Measurements from ENCODE around the gene MED13L. TPM values are rescaled to one million over a fixed set of nuclear protein-coding genes. Genes with fewer than 3 reads are reported as not detected.

MED13L gene
- total and polyA plus RNA-seq, 2 of the 4 experiments (the other 2 are of a cell fraction), result 17.9 to 49.1 TPM

DNA sequence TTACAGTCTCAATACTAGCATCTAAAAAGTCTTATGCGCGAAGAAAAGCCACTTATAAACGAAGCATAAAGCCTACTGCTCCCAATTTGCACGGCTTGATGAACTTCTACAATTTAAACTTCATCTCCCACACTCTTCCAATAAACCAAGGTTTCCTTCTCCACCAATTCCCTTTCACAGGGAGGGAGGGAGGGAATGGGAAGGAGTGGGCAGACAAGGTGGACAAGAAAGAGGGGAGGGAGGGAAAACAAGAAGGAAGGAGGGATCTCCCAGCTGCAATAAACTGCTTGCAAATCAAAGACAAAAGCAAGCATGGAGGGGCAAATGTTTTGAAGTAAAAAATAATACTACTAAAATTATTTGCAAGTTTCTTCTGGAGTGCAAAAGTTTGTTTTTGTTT lies 64.5 kb downstream of the MED13L start:
- 88% methylated on average over 3 of the region's 4 CpGs; no CpG with 5 or more reads in 1 of the 2 experiments for WGBS, 2 experiments (ENCODE audit: extremely low coverage in 2 of 2, insufficient read length in 1 of 2)
- POLR2A ChIA-PET (ENCODE audit: unreplicated experiment), result no interaction called here
- H3K27ac ChIP-seq (ENCODE audit: insufficient read depth, low read length), result no peak overlapping the region
- H3K9me1 ChIP-seq (ENCODE audit: insufficient read depth, low read length), result peaks cover 6% of the 10 kb centered on the region
- H3K4me2 ChIP-seq (ENCODE audit: low read depth, low read length), result no peak overlapping the region
- CTCF ChIA-PET, result no interaction called here
- H4K8ac ChIP-seq (ENCODE audit: low read depth in 2 of 2, low read length in 2 of 2), result no peak overlapping the region
- H4K91ac ChIP-seq (ENCODE audit: insufficient read depth, low read depth, low read length), result no peak overlapping the region
- no peak for ATAC-seq (ENCODE audit: low read depth)
- H3K9me3 ChIP-seq (ENCODE audit: control insufficient read depth, insufficient read depth, low read length), result no peaks in the 10 kb centered on the region
- dilution Hi-C loops (cut with HindIII; ENCODE audit: low sequenced_read_pairs, unreplicated experiment) (no loop called here), intact Hi-C loops (cut with micrococcal nuclease) (no loop called here), in situ Hi-C loops (cut with MboI; ENCODE audit: low sequenced_read_pairs) (no loop called here)
- H3K18ac ChIP-seq (ENCODE audit: low read depth, low read length), result no peak overlapping the region
- H2AK5ac ChIP-seq (ENCODE audit: low read depth, low read length), result no peak overlapping the region
- peaks cover 4% of the 10 kb centered on the region; the same call in 1 of the 2 replicates for H3K4me1 ChIP-seq (ENCODE audit: control insufficient read depth, insufficient read depth, low read length)
- no peak overlapping the region for H2AFZ ChIP-seq (replicated peaks; ENCODE audit: low read length, poor library complexity)
- no peak overlapping the region for H3K9ac ChIP-seq (ENCODE audit: low read depth, low read length)
- H2BK5ac ChIP-seq (ENCODE audit: low read depth, low read length, poor library complexity, severe bottlenecking), result no peak overlapping the region
- DNase-seq, result no peak
- peaks cover 86% of the 10 kb centered on the region for H4K20me1 ChIP-seq (ENCODE audit: insufficient read depth, low read length)
- H3K79me1 ChIP-seq (ENCODE audit: low read depth in 1 of 2, low read length in 2 of 2), result peaks cover 22 to 73% of the 10 kb centered on the region in 2 experiments
- H3K14ac ChIP-seq (replicated peaks; ENCODE audit: low read depth, low read length), result no peak overlapping the region; the same call in 1 of the 2 replicates
- no peaks in the 10 kb centered on the region for H3K36me3 ChIP-seq (ENCODE audit: control insufficient read depth, insufficient read depth, low read length)
- H2BK120ac ChIP-seq (ENCODE audit: low read depth, low read length), result no peak overlapping the region
- H2BK15ac ChIP-seq (ENCODE audit: low read depth, low read length), result no peak overlapping the region
- H3K56ac ChIP-seq (ENCODE audit: extremely low read depth, insufficient read depth, low read length), result no peak overlapping the region
- no peak overlapping the region for H2BK20ac ChIP-seq (ENCODE audit: low read depth, low read length)
- no peak overlapping the region for H3K23ac ChIP-seq (ENCODE audit: low read depth, low read length)
- TF ChIP-seq RFX5 (IDR thresholded peaks at IDR 0.05; ENCODE audit: low read depth, low read length), result no peak
- TF ChIP-seq CEBPB (IDR thresholded peaks at IDR 0.05; ENCODE audit: low read depth, low read length), result no peak
- no peak for TF ChIP-seq MXI1 (IDR thresholded peaks at IDR 0.05; ENCODE audit: borderline replicate concordance, low read depth, low read length)
- TF ChIP-seq NFE2L2 (IDR thresholded peaks at IDR 0.05; ENCODE audit: low read depth, low read length), result no peak
- TF ChIP-seq POLR2A (IDR thresholded peaks at IDR 0.05; ENCODE audit: low read depth, low read length), result no peak
- TF ChIP-seq RCOR1 (IDR thresholded peaks at IDR 0.05; ENCODE audit: insufficient replicate concordance, low read length), result no peak
- no peak for TF ChIP-seq FOS (IDR thresholded peaks at IDR 0.05; ENCODE audit: low read depth, low read length)
- no peak for TF ChIP-seq RAD21 (IDR thresholded peaks at IDR 0.05; ENCODE audit: low read length)
- TF ChIP-seq MAZ (IDR thresholded peaks at IDR 0.05; ENCODE audit: borderline replicate concordance, low read depth, low read length), result no peak
- TF ChIP-seq, protein P1, sequence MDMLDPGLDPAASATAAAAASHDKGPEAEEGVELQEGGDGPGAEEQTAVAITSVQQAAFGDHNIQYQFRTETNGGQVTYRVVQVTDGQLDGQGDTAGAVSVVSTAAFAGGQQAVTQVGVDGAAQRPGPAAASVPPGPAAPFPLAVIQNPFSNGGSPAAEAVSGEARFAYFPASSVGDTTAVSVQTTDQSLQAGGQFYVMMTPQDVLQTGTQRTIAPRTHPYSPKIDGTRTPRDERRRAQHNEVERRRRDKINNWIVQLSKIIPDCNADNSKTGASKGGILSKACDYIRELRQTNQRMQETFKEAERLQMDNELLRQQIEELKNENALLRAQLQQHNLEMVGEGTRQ (IDR thresholded peaks at IDR 0.05; ENCODE audit: low read depth, low read length), result no peak
- no peak for TF ChIP-seq ELK1 (IDR thresholded peaks at IDR 0.05; ENCODE audit: borderline replicate concordance, low read depth, low read length)
- TF ChIP-seq CHD1 (IDR thresholded peaks at IDR 0.05; ENCODE audit: low read depth, low read length), result no peak
- TF ChIP-seq, protein P2, sequence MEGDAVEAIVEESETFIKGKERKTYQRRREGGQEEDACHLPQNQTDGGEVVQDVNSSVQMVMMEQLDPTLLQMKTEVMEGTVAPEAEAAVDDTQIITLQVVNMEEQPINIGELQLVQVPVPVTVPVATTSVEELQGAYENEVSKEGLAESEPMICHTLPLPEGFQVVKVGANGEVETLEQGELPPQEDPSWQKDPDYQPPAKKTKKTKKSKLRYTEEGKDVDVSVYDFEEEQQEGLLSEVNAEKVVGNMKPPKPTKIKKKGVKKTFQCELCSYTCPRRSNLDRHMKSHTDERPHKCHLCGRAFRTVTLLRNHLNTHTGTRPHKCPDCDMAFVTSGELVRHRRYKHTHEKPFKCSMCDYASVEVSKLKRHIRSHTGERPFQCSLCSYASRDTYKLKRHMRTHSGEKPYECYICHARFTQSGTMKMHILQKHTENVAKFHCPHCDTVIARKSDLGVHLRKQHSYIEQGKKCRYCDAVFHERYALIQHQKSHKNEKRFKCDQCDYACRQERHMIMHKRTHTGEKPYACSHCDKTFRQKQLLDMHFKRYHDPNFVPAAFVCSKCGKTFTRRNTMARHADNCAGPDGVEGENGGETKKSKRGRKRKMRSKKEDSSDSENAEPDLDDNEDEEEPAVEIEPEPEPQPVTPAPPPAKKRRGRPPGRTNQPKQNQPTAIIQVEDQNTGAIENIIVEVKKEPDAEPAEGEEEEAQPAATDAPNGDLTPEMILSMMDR (conservative IDR thresholded peaks at IDR 0.05; ENCODE audit: low read depth, low read length), result no peak
- H4K5ac ChIP-seq (ENCODE audit: low read depth, low read length), result no peak overlapping the region
- no peak overlapping the region for H2AK9ac ChIP-seq (replicated peaks; ENCODE audit: low read depth, low read length, poor library complexity)
- no TSS peak for BruUV-seq (replicated peaks)
- H3K4ac ChIP-seq (ENCODE audit: low read depth, low read length), result no peak overlapping the region
- H3K27me3 ChIP-seq (ENCODE audit: control insufficient read depth, insufficient read depth, low read length), result no peaks in the 10 kb centered on the region
- H3K4me3 ChIP-seq (ENCODE audit: insufficient read depth, low read depth, low read length), result no peak overlapping the region
